ENCODE data around the gene ZBTB7B.

GRCh38 chr1:154960446-154961136 is 42.0 kb upstream of the ZBTB7B start:
- TF ChIP-seq, protein P1, sequence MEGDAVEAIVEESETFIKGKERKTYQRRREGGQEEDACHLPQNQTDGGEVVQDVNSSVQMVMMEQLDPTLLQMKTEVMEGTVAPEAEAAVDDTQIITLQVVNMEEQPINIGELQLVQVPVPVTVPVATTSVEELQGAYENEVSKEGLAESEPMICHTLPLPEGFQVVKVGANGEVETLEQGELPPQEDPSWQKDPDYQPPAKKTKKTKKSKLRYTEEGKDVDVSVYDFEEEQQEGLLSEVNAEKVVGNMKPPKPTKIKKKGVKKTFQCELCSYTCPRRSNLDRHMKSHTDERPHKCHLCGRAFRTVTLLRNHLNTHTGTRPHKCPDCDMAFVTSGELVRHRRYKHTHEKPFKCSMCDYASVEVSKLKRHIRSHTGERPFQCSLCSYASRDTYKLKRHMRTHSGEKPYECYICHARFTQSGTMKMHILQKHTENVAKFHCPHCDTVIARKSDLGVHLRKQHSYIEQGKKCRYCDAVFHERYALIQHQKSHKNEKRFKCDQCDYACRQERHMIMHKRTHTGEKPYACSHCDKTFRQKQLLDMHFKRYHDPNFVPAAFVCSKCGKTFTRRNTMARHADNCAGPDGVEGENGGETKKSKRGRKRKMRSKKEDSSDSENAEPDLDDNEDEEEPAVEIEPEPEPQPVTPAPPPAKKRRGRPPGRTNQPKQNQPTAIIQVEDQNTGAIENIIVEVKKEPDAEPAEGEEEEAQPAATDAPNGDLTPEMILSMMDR (conservative IDR thresholded peaks at IDR 0.05; ENCODE audit: low read length), result no peak
- TF ChIP-seq EZH2phosphoT487 (IDR thresholded peaks at IDR 0.05; ENCODE audit: borderline replicate concordance, low read depth, low read length), result no peak

Data from OCI-LY7 (cell line).